HG02938 (cell line): ENCODE results near the gene MT1X.
"Not testable (repeated sequence)": the region's sequence is repeated elsewhere in the genome, so short reads cannot be mapped to it uniquely, and the experiment has no call there.

Experiments used
- ATAC-seq: cut with Tn5 transposase; IDR thresholded peaks from one replicate; pipeline ENCODE4 v1.9.1; 2021; ENCODE audit warnings: mild to moderate bottlenecking, moderate library complexity; ENCODE audit not compliant: unreplicated experiment

MT1X gene

DNA sequence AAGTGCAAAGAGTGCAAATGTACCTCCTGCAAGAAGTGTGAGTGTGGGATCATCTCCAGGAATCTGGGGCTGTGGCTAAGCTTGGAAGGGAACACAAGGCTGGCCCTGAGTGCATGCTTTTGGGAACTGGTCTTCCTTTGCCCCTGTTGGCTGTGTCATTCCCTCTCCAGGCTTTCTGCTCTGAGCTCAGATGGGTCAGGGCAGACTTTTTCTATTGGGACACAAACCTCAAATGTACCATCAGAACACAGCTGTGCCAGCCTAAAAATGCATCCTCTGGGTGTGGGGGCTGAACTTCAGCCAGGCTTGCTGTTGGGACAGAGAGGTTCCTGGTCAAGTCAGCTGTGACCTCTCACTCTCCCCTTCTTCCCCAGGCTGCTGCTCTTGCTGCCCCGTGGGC lies 29.7 kb upstream of the MT1X start:
- no peak for ATAC-seq

- ATAC-seq: no peak
Measured at GRCh38 chr16:56653218-56653617, 29.1 kb upstream of the MT1X start.

DNA sequence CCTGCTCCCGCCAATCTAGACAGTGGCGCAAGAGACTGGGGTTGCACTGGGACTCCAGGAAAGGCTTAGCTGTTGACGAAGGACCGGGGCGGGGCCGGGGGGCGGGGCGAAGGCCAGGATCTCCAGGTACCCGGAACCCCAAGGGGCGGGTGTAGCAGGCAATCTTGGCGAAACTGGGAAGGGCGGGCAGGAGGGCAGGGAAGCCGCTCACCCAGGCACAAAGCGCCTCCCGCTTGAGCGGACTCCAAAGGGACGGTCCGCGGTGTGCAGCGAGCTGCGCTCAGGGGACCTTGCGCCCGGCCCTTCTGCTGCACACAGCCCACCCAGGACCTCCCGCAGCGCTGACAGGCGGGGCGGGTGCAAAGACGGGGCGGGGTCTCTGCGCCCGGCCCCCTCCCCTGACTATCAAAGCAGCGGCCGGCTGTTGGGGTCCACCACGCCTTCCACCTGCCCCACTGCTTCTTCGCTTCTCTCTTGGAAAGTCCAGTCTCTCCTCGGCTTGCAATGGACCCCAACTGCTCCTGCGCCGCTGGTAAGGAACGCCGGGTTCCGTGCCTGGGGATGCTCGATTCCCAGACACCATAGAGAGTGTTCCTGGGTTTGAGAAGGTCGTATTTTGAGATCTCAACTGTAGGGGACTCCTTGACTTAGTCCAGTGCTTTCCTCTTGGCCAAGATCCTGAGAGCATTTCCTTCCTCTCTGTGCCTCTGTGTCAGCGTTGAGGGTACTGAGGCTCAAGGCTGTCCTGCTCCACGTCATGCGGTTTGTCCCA lies 24.5 kb upstream of the MT1X start, which contains the start of gene MT1F:
Gene MT1F (plus strand): TSS at position 405 of the 772 bp plus-strand sequence. CDS start 100 bp downstream, at position 505.
- ATAC-seq: no peak

DNA sequence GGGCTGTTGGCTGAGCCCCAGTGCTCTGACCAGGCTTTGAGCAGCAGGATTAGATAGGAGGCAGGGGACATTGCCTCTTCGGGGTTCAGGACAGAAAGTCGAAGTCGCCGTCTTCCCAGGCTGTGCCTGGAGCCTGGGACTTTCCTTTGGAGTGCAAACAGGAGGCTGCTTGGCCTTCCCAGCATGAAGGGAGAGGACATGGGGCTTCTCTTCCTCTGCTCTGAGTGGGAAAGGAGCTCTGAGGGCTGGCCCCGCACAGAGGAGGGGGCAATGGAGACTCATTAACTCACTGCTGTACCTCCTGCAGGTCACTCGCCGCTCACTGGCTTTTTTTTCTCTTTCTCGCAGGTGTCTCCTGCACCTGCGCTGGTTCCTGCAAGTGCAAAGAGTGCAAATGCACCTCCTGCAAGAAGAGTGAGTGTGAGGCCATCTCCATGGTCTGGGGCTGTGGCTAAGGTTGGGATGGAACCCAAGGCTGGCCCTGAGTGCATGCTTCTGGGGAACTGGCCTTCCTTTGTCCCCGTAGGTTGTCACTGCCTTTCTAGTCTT lies 23.9 kb upstream of the MT1X start:
- no peak for ATAC-seq

GRCh38 chr16:56662357-56663354 lies 19.6 kb upstream of the MT1X start:
- ATAC-seq: no peak

DNA sequence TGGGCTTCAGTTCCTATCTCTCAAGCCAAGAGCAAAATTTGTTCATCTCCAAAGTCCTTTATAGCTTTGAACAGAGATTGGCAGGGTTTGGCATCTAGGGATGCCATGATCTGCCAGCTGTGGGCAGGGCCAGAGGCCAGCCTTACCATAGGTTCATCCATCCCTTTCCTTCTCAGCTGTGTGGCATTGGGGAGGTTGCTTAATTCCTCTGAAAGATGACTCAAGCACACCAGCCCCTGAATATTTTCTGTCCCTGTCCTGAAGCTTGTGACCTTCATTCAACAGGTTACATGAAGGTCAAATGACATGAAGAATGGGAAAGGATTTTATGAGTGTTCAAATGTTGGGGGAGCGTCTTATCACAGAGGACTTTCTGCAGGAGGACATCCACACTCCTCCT lies 17.8 kb upstream of the MT1X start:
- ATAC-seq: no peak

- ATAC-seq: not testable (repeated sequence)
Measured at GRCh38 chr16:56665286-56666261, 16.7 kb upstream of the MT1X start.

- ATAC-seq: no peak
Measured at GRCh38 chr16:56667581-56668571, 14.4 kb upstream of the MT1X start, which contains the start of gene MT1G. Gene MT1G (minus strand): TSS chr16:56668065. CDS start chr16:56667993, 72 bp downstream.

DNA sequence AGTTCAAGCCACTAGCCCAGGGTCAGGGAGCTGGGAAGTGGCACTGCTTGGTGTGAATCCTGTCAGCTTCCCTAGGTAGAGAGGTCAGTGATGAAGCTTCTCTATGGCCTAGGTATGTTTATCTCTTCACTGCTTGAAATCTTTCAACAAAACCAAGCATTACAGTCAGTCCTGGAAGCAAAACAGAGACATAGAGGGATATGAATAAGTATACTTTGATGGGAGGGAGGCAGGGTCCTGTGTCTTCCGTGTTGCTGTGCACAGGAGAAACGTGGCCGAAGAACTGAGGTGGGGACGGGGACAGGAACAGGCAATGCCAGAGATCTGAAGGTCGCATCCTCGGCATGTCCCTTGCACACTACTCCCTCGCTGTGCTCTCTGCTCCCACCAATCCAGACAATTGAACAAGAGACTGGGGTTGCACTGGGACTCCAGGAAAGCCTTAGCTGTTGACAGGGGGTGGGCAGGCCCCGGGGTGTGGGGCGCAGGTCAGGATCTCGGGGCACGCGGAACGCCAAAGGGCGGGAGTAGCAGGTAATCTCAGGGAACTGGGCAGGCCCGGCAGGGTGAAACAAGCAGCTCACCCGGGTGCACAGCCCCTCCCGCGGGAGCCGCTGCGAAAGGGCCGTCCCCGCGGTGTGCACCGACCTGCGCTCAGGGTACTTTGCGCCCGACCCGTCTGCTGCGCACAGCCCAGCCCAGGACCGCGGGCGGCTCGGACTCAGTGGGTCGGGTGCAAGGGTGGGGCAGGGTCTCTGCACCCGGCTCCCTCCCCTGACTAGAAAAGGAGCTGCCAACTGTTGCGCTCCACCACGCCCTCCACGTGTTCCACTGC lies 13.0 kb upstream of the MT1X start, which contains the start of gene MT1H:
Gene MT1H (plus strand): TSS at position 810 of the 835 bp plus-strand sequence. CDS start 71 bp downstream, outside the sequence.
- ATAC-seq: no peak

GRCh38 chr16:56669840-56670619 lies 12.2 kb upstream of the MT1X start:
- no peak for ATAC-seq

DNA sequence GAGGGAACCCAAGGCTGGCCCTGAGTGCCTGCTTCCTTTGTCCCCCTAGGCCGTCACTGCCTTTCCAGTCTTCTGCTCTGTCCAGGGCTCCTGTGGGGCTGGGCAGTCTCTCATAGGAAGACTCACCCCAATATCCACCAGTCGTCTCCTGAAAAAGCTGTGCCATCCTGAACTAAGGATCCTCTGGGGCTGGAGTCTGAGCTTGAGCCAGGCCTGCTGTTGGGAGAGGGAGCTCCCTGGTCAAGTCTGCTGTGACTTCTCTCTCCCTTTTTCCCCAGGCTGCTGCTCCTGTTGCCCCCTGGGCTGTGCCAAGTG lies 11.7 kb upstream of the MT1X start:
- ATAC-seq: no peak

GRCh38 chr16:56671691-56672090 lies 10.6 kb upstream of the MT1X start:
- not testable (repeated sequence) for ATAC-seq

GRCh38 chr16:56672171-56672570 lies 10.1 kb upstream of the MT1X start:
- ATAC-seq: not testable (repeated sequence)

- no peak for ATAC-seq
Measured at GRCh38 chr16:56672761-56673536, 9.3 kb upstream of the MT1X start.

DNA sequence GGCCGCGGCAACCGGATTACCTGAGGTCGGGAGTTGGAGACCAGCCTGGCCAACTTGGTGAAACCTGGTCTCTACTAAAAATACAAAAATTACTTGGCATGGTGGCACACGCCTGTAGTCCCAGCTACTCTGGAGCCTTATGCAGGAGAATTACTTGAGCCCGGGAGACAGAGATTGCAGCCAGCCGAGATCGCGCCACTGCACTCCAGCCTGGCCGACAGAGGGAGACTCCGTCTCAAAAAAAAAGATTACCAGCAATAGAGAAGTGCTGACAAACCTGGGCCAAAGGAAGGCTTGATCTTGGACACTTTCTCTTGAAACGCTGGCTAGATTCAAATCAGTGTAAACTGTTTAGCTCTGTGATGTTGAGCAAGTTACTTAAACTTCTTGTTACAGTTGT lies 8.3 kb upstream of the MT1X start:
- ATAC-seq: no peak

DNA sequence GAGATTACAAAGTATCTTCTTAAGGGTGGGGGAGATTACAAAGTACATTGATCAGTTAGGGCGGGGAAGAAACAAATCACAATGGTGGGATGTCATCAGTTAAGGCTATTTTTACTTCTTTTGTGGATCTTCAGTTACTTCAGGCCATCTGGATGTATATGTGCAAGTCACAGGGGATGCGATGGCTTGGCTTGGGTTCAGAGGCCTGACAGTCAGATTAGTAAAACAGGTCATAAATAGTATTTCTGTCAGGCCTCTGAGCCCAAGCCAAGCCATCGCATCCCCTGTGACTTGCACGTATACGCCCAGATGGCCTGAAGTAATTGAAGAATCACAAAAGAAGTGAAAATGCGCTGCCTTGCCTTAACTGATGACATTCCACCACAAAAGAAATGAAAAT lies 7.7 kb upstream of the MT1X start:
- not testable (repeated sequence) for ATAC-seq
